Smooth muscle cell (in vitro differentiated cells): ENCODE data around the gene CD7. TPM values are rescaled to one million over a fixed set of nuclear protein-coding genes. Genes with fewer than 3 reads are reported as not detected.
"Not testable (repeated sequence)": the region's sequence is repeated elsewhere in the genome, so short reads cannot be mapped to it uniquely, and the experiment has no call there.

Source experiments
- DNase-seq: peaks from one replicate; lab custom pipeline; 2025; ENCODE audit not compliant: unreplicated experiment; lab: John Stamatoyannopoulos, UW
- H2AFZ ChIP-seq: fragments of 200-600 bp; sonication (generic); 2 replicates; pipeline ENCODE4 v1.6.0; 2016; ENCODE audit warnings: antibody characterized with exemption, low read depth, mild to moderate bottlenecking
- H3F3A ChIP-seq: fragments of 200-600 bp; sonication (generic); 2 replicates; pipeline ENCODE4 v1.6.0; 2017; ENCODE audit warnings: antibody characterized with exemption, low read depth
- H3K27ac ChIP-seq: fragments of 200-600 bp; sonication (generic); 2 replicates; pipeline ENCODE4 v1.5.1; 2016; ENCODE audit warnings: low read depth, mild to moderate bottlenecking
- H3K27me3 ChIP-seq: fragments of 200-600 bp; sonication (generic); 2 replicates; pipeline ENCODE4 v1.6.1; 2016; ENCODE audit warnings: low read depth, mild to moderate bottlenecking
- H3K36me3 ChIP-seq: fragments of 200-600 bp; sonication (generic); 2 replicates; pipeline ENCODE4 v1.5.1; 2016; ENCODE audit warnings: low read depth
- H3K4me1 ChIP-seq: fragments of 200-600 bp; sonication (generic); 2 replicates; pipeline ENCODE4 v1.5.1; 2016; ENCODE audit warnings: low read depth
- H3K4me2 ChIP-seq: fragments of 200-600 bp; sonication (generic); 2 replicates; pipeline ENCODE4 v1.6.0; 2016; ENCODE audit warnings: mild to moderate bottlenecking
- H3K4me3 ChIP-seq: fragments of 200-600 bp; sonication (generic); 2 replicates; pipeline ENCODE4 v1.5.1; 2016; ENCODE audit warnings: mild to moderate bottlenecking
- H3K79me2 ChIP-seq: fragments of 200-600 bp; sonication (generic); 2 replicates; pipeline ENCODE4 v1.6.0; 2016; ENCODE audit warnings: low read depth, mild to moderate bottlenecking
- H3K9ac ChIP-seq: fragments of 200-600 bp; sonication (generic); 2 replicates; pipeline ENCODE4 v1.6.0; 2016; ENCODE audit warnings: low read depth
- H3K9me3 ChIP-seq: fragments of 200-600 bp; sonication (generic); replicated peaks from 2 replicates; pipeline ENCODE4 v1.5.1; 2016; ENCODE audit warnings: low read depth
- H4K20me1 ChIP-seq: fragments of 200-600 bp; sonication (generic); 2 replicates; pipeline ENCODE4 v1.6.0; 2016; ENCODE audit warnings: low read depth
- WGBS: methylation state at CpG from one replicate; pipeline ENCODE4 v1.1.7; 2016; ENCODE audit warnings: low lambda C conversion rate; 5-methylcytosine and 5-hydroxymethylcytosine counted together
- polyA plus RNA-seq: library from polyadenylated mRNA; unstranded; fragments of >200 nt; fragmentation: Nextera tagmentation; extraction: Ambion mirVana; gene quantifications from 2 replicates; pipeline ENCODE4 v1.2.1, GENCODE V29; 2016
- total RNA-seq: library from RNA; depleted of rRNA; stranded (reverse); fragments of >200 nt; gene quantifications from 2 replicates; pipeline ENCODE4 v1.2.3, GENCODE V29; 2014
- TF ChIP-seq, protein P1 (sequence below): fragments of 200-600 bp; sonication (generic); IDR thresholded peaks from 2 replicates; pipeline ENCODE4 v1.5.1; 2017; ENCODE audit warnings: borderline replicate concordance, mild to moderate bottlenecking, antibody characterized with exemption; ENCODE audit not compliant: insufficient read depth, poor library complexity, severe bottlenecking

The CD7 gene
- total and polyA plus RNA-seq, 2 experiments from 2014 or later, result 0.79 TPM; not detected in 1

DNA sequence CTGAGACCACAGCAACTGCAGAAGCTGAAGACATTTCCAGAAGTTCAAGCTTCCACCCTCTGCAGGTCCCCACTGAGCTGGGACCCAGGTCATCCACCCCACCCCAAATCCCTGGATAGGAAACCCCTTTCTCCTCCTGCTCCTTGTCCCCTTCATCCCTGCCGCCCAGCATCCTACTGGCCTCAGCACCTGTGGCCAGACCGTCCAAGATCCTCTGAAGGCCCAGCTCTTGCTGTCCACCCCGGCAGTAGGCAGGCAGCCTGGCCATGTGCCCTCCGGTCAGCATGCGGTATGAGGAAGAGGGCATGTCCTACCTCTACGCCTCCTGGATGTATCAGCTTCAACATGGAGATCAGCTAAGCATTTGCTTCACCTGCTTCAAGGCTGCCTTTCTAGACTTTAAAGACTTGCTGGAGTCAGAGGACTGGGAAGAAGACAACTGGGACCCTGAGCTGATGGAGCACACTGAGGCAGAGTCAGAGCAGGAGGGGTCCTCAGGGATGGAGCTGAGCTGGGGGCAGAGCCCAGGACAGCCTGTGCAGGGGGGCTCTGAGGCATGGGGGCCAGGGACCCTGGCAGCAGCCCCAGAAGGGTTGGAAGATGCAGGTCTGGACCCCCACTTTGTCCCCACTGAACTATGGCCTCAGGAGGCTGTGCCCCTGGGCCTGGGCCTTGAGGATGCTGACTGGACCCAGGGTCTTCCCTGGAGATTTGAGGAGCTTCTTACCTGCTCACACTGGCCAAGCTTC, 44.7 kb upstream of the CD7 start:
- no peaks in the 10 kb centered on the region for H4K20me1 ChIP-seq
- no peak overlapping the region for H3K27ac ChIP-seq
- no peaks in the 10 kb centered on the region for H3K79me2 ChIP-seq
- H3K4me1 ChIP-seq, result no peaks in the 10 kb centered on the region
- DNase-seq, result no peak
- WGBS, result 92% methylated on average over 6 of the region's 6 CpGs
- TF ChIP-seq, protein P1, sequence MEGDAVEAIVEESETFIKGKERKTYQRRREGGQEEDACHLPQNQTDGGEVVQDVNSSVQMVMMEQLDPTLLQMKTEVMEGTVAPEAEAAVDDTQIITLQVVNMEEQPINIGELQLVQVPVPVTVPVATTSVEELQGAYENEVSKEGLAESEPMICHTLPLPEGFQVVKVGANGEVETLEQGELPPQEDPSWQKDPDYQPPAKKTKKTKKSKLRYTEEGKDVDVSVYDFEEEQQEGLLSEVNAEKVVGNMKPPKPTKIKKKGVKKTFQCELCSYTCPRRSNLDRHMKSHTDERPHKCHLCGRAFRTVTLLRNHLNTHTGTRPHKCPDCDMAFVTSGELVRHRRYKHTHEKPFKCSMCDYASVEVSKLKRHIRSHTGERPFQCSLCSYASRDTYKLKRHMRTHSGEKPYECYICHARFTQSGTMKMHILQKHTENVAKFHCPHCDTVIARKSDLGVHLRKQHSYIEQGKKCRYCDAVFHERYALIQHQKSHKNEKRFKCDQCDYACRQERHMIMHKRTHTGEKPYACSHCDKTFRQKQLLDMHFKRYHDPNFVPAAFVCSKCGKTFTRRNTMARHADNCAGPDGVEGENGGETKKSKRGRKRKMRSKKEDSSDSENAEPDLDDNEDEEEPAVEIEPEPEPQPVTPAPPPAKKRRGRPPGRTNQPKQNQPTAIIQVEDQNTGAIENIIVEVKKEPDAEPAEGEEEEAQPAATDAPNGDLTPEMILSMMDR, result no peak
- no peak overlapping the region for H3K9ac ChIP-seq
- no peaks in the 10 kb centered on the region for H3K27me3 ChIP-seq
- H3K4me2 ChIP-seq, result no peak overlapping the region
- no peaks in the 10 kb centered on the region for H3K9me3 ChIP-seq
- no peak overlapping the region for H2AFZ ChIP-seq
- no peaks in the 10 kb centered on the region for H3K36me3 ChIP-seq
- H3K4me3 ChIP-seq, result no peak overlapping the region
- no peaks in the 10 kb centered on the region for H3F3A ChIP-seq

DNA sequence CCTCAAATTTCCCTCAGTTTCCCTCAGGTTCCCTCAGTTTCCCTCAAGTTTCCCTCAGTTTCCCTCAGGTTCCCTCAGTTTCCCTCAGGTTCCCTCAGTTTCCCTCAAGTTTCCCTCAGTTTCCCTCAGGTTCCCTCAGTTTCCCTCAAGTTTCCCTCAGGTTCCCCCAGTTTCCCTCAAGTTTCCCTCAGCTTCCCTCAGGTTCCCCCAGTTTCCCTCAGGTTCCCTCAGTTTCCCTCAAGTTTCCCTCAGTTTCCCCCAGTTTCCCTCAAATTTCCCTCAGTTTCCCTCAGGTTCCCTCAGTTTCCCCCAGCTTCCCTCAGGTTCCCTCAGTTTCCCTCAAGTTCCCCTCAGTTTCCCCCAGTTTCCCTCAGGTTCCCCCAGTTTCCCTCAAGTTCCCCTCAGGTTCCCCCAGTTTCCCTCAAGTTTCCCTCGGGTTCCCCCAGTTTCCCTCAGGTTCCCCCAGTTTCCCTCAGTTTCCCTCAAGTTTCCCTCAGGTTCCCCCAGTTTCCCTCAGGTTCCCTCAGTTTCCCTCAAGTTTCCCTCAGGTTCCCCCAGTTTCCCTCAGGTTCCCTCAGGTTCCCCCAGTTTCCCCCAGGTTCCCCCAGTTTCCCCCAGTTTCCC, 42.2 kb upstream of the CD7 start:
- not testable (repeated sequence) for H3K27ac ChIP-seq, H3K4me2 ChIP-seq, H4K20me1 ChIP-seq, H3K4me1 ChIP-seq, H3K79me2 ChIP-seq, H3K36me3 ChIP-seq, H3K27me3 ChIP-seq, H3K4me3 ChIP-seq, H3F3A ChIP-seq, H2AFZ ChIP-seq, DNase-seq, H3K9ac ChIP-seq, H3K9me3 ChIP-seq
- no CpG with 5 or more reads among the region's 1 CpG for WGBS

DNA sequence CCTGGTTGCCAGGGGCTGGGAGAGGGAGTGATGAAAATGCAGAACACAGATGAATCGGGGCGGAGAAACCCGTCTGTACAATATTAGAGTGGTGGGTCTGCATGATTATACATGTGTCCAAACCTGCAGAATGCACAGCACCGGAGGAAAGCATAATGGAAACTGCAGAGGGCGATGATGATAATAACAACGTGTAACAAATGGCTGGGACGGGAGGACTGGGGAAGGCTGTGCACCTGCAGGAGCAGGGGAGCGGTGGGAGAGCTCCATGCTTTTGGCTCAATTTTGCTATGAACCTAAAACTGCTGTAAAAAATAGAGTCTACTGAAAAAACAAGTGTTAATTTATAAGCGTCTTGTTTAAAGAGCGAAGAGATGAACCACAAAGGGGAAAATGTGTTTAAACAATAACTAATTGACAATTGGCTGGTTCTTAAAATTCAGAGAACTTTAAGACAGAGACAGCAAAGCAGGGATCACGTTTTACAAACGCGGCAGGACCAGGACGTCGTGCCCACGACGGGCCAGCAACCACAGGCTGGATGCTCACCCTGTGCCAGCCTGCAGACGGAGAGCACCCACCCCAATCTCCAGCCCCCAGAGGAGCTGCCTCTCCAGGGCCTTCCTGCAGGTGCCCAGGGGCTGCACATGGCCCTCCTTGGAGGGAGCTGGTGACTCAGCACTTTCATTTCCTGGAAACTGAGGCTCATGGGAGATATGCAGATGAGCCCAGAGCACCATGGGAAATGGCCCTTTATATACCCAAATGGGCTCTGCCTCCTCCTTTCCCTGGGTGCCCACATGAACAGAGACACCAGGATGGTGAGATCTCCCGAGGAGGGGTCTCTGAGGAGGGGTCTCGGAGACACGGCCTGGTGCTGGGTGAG, 41.3 kb upstream of the CD7 start, which contains the start of gene TEX19:
Gene TEX19 (plus strand): TSS at position 783 of the 886 bp plus-strand sequence. CDS start 2,904 bp downstream, outside the sequence.
- Histone ChIP-seq H3K4me2 (no peak within 1 kb of the TSS), H3K79me2 (no peaks in the 10 kb centered on the region), H4K20me1 (no peaks in the 10 kb centered on the region), H3K36me3 (no peaks in the 10 kb centered on the region), H3K9me3 (no peaks in the 10 kb centered on the region), H3K4me1 (no peaks in the 10 kb centered on the region), H3F3A (no peaks in the 10 kb centered on the region), H3K4me3 (no peak within 1 kb of the TSS), H3K9ac (no peak within 1 kb of the TSS), H3K27ac (no peak within 1 kb of the TSS), H3K27me3 (no peaks in the 10 kb centered on the region), H2AFZ (no peak within 1 kb of the TSS)
- DNase-seq, result no peak
- 86% methylated on average over 21 of the region's 21 CpGs for WGBS
- TF ChIP-seq, protein P1, result no peak

DNA sequence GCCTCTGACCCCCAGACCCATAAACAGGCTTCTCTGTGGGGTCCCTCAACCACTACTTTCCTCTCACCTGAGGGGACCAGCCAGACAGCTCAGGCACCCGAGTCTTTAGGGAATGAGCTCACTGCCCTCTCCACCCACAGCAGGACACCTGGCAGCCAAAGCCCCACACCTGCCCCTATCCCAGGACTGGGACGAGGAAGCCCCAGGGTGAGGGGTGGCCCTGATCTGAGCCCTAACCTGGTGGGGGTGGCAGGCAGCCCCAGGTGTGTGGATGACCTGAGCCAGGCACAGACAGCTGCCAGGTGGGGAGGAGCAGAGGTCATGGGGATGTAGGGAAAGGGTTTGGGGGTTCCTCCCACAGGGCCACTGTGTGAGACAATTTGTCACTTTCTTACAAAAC, 40.0 kb upstream of the CD7 start:
- Histone ChIP-seq H3K9me3 (no peaks in the 10 kb centered on the region), H3K27me3 (no peaks in the 10 kb centered on the region), H3F3A (no peaks in the 10 kb centered on the region), H3K27ac (no peak overlapping the region), H3K79me2 (no peaks in the 10 kb centered on the region), H3K4me2 (no peak overlapping the region), H3K9ac (no peak overlapping the region), H2AFZ (no peak overlapping the region), H3K4me1 (no peaks in the 10 kb centered on the region), H3K36me3 (no peaks in the 10 kb centered on the region), H4K20me1 (no peaks in the 10 kb centered on the region), H3K4me3 (no peak overlapping the region)
- 74% methylated on average over 2 of the region's 2 CpGs for WGBS
- TF ChIP-seq, protein P1, result no peak
- DNase-seq, result no peak
